PC-9 (cell line): ENCODE data around the gene MOB3A. TPM values are rescaled to one million over a fixed set of nuclear protein-coding genes. Genes with fewer than 3 reads are reported as not detected.
A peak's percentile ranks its signal among the peaks of the same experiment; 100 is the strongest.

Source experiments
- BruUV-seq: library from RNA; stranded (reverse); fragments of 400-500 nt; replicated peaks from 2 replicates; lab custom pipeline; 2021; lab: Mats Ljungman, UMichigan
- CTCF ChIA-PET: fragments of 300-600 bp; sonication (Branson Sonifier 250); formaldehyde crosslinking; loops from one replicate; lab custom pipeline; 2022; ENCODE audit warnings: antibody characterized with exemption; lab: Charles Lee
- POLR2A ChIA-PET: fragments of 300-600 bp; sonication (Branson Sonifier 250); formaldehyde crosslinking; loops from one replicate; lab custom pipeline; 2022; ENCODE audit warnings: antibody characterized with exemption; ENCODE audit not compliant: unreplicated experiment; lab: Charles Lee
- DNase-seq, 2 experiments: peaks; one replicate each; pipeline versions ENCODE4 v3.0.0 to v3.0.0-alpha.2; 2015 to 2022; ENCODE audit warnings: mixed read lengths in 1 of 2
- H2AFZ ChIP-seq: fragments of 200-600 bp; sonication (generic); 2 replicates; pipeline ENCODE4 v1.8.1; 2017; ENCODE audit warnings: antibody characterized with exemption
- H3F3A ChIP-seq: fragments of 200-600 bp; sonication (generic); 2 replicates; pipeline ENCODE4 v1.8.1; 2017; ENCODE audit warnings: antibody characterized with exemption, mild to moderate bottlenecking, low read depth; ENCODE audit not compliant: insufficient read depth
- H3K27ac ChIP-seq: fragments of 200-600 bp; sonication (generic); 2 replicates; pipeline ENCODE4 v1.6.1; 2016; ENCODE audit warnings: mixed run types
- H3K27me3 ChIP-seq: fragments of 200-600 bp; sonication (generic); 2 replicates; pipeline ENCODE4 v1.6.1; 2016; ENCODE audit warnings: low read depth, mixed run types; ENCODE audit not compliant: insufficient read depth
- H3K36me3 ChIP-seq: fragments of 200-600 bp; sonication (generic); 2 replicates; pipeline ENCODE4 v1.6.1; 2016; ENCODE audit warnings: low read depth, mixed run types
- H3K4me1 ChIP-seq: fragments of 200-600 bp; sonication (generic); replicated peaks from 2 replicates; pipeline ENCODE4 v1.6.1; 2016; ENCODE audit warnings: mixed run types; ENCODE audit not compliant: insufficient read depth
- H3K4me2 ChIP-seq: fragments of 200-600 bp; sonication (generic); 2 replicates; pipeline ENCODE4 v1.6.1; 2017; ENCODE audit warnings: mixed run types
- H3K4me3 ChIP-seq: fragments of 200-600 bp; sonication (generic); 2 replicates; pipeline ENCODE4 v1.6.1; 2016; ENCODE audit warnings: mixed run types
- H3K79me2 ChIP-seq: fragments of 200-600 bp; sonication (generic); 2 replicates; pipeline ENCODE4 v1.6.1; 2017; ENCODE audit warnings: low read depth, mixed run types
- H3K9me2 ChIP-seq: fragments of 200-600 bp; sonication (generic); 2 replicates; pipeline ENCODE4 v1.8.1; 2017; ENCODE audit warnings: mild to moderate bottlenecking; ENCODE audit not compliant: insufficient read depth
- H3K9me3 ChIP-seq: fragments of 200-600 bp; sonication (generic); 2 replicates; pipeline ENCODE4 v1.8.1; 2016; ENCODE audit warnings: low read depth; ENCODE audit not compliant: insufficient read depth
- H4K20me1 ChIP-seq: fragments of 200-600 bp; sonication (generic); 2 replicates; pipeline ENCODE4 v1.8.1; 2017; ENCODE audit not compliant: insufficient read depth
- EZH2 ChIP-seq: fragments of 200-600 bp; sonication (generic); IDR thresholded peaks from 2 replicates; pipeline ENCODE4 v1.8.0; 2017; ENCODE audit warnings: antibody characterized with exemption, low read depth
- intact Hi-C: fragments of 100-400 bp; cut with micrococcal nuclease; formaldehyde crosslinking; loops from one replicate; pipeline ENCODE4 v1.10.0; 2022; ENCODE audit not compliant: unreplicated experiment
- total RNA-seq: library from RNA; stranded (reverse); gene quantifications from 2 replicates; pipeline ENCODE4 v1.2.3, GENCODE V29; 2021
- TF ChIP-seq, protein P1 (sequence below): fragments of 200-600 bp; sonication (generic); conservative IDR thresholded peaks from 2 replicates; pipeline ENCODE4 v1.6.1; 2017; ENCODE audit warnings: mixed run types, antibody characterized with exemption, mild to moderate bottlenecking, moderate library complexity

MOB3A gene
- total RNA-seq, 1 experiment from 2014 or later: 28.9 TPM

DNA sequence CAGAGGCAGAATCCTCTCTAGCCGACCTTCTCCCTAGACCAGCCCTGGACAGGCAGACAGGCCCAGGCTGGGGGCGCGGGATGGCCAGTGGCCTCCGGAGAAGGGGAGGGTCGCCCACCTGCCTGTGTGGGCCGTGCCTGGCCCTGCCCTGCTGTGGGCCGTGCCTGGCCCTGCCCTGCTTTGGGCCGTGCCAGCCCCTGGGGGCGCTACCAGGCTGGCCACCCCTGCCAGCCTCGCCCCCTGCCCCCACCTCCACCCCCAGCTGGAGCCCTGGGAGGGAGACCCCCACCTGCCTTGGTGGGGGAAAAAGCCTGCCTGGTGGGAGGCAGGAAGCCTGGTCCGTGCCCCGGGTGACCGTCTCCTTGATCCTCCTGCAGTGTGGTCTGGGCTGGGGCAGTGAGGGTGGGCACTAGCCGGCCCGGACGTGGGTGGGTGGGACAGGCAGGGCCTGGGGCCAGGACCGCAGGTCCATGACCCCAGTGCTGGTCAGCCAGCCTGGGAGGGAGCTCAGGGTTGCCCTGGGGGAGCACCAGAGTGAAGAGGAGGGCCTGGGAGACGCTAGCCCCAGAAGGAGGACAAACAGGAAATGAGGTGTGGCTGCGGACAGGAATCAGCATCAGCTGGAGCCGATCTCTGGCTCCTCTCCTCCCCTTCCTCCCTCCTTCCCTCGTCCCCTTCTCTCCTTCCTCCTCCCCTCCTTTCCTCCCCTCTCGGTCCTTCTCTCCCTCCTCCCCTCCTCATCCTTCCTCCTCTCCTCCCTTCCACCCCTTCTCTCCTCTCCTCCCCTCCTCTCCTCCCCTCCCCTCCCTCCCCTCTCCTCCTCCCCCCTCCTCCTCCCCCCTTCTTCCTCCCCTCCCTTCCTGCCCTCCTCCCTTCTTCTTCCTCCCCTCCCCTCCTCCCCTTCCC is 39.9 kb downstream of the MOB3A start:
- TF ChIP-seq, protein P1, sequence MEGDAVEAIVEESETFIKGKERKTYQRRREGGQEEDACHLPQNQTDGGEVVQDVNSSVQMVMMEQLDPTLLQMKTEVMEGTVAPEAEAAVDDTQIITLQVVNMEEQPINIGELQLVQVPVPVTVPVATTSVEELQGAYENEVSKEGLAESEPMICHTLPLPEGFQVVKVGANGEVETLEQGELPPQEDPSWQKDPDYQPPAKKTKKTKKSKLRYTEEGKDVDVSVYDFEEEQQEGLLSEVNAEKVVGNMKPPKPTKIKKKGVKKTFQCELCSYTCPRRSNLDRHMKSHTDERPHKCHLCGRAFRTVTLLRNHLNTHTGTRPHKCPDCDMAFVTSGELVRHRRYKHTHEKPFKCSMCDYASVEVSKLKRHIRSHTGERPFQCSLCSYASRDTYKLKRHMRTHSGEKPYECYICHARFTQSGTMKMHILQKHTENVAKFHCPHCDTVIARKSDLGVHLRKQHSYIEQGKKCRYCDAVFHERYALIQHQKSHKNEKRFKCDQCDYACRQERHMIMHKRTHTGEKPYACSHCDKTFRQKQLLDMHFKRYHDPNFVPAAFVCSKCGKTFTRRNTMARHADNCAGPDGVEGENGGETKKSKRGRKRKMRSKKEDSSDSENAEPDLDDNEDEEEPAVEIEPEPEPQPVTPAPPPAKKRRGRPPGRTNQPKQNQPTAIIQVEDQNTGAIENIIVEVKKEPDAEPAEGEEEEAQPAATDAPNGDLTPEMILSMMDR: no peak
- H2AFZ ChIP-seq: no peak overlapping the region
- peak in 1 of 2 experiments; percentile 35 for DNase-seq
- peaks cover 17% of the 10 kb centered on the region; the same call in 1 of the 2 replicates for H3F3A ChIP-seq
- H3K4me3 ChIP-seq: no peak overlapping the region
- no peaks in the 10 kb centered on the region for H3K36me3 ChIP-seq
- peaks cover 37% of the 10 kb centered on the region for H3K4me1 ChIP-seq
- no peaks in the 10 kb centered on the region for H3K27me3 ChIP-seq
- peak overlapping the region; percentile 36 for H3K4me2 ChIP-seq
- intact Hi-C loops: no loop called here
- no TSS peak for BruUV-seq
- no peaks in the 10 kb centered on the region for H3K9me3 ChIP-seq
- 0 out of 2 replicates have a peak, but pooled peaks cover 6% of the 10 kb centered on the region for H3K79me2 ChIP-seq
- H3K9me2 ChIP-seq: no peaks in the 10 kb centered on the region
- ChIA-PET POLR2A (no interaction called here), CTCF (no interaction called here)
- no peaks in the 10 kb centered on the region for H4K20me1 ChIP-seq
- H3K27ac ChIP-seq: no peak overlapping the region

DNA sequence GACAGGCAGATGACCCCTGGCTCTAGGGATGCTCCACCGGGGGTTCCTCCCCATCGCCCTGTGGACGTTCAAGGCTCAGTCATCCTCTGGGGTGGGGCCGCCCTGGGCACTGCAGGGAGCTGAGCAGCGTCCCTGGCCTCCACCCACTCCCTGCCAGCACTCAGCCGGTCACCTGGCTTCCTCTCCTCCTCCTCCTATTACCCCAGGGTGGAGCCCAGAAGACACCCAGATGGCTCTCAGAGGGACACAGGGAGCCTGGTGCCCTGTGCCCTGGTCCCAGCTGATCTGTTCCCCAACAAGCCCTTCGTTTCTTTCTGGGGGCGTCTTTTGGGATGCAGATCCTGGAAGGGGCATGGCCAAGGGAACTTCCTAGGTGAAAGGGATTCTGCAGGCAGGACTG is 41.4 kb downstream of the MOB3A start:
- no peak for TF ChIP-seq EZH2
- TF ChIP-seq, protein P1: no peak
- H2AFZ ChIP-seq: no peak overlapping the region
- CTCF ChIA-PET: no interaction called here
- peak in 1 of 2 experiments; percentile 50 for DNase-seq
- H3K79me2 ChIP-seq: peaks cover 9% of the 10 kb centered on the region
- no peak overlapping the region for H3K27ac ChIP-seq
- H3K4me2 ChIP-seq: no peak overlapping the region
- no peaks in the 10 kb centered on the region for H3K9me3 ChIP-seq
- H3F3A ChIP-seq: peaks cover 7% of the 10 kb centered on the region; the same call in 1 of the 2 replicates
- peaks cover 34% of the 10 kb centered on the region for H3K4me1 ChIP-seq
- no peaks in the 10 kb centered on the region for H3K36me3 ChIP-seq
- POLR2A ChIA-PET: interaction anchor here (0.6 kb wide), 1 partner anchor 206 kb away, joined by 13 read pairs; no protein-coding TSS in a partner anchor
- no peak overlapping the region for H3K4me3 ChIP-seq
- intact Hi-C loops: no loop called here
- H4K20me1 ChIP-seq: no peaks in the 10 kb centered on the region; the same call in 1 of the 2 replicates
- no TSS peak for BruUV-seq
- H3K9me2 ChIP-seq: no peaks in the 10 kb centered on the region
- H3K27me3 ChIP-seq: no peaks in the 10 kb centered on the region

DNA sequence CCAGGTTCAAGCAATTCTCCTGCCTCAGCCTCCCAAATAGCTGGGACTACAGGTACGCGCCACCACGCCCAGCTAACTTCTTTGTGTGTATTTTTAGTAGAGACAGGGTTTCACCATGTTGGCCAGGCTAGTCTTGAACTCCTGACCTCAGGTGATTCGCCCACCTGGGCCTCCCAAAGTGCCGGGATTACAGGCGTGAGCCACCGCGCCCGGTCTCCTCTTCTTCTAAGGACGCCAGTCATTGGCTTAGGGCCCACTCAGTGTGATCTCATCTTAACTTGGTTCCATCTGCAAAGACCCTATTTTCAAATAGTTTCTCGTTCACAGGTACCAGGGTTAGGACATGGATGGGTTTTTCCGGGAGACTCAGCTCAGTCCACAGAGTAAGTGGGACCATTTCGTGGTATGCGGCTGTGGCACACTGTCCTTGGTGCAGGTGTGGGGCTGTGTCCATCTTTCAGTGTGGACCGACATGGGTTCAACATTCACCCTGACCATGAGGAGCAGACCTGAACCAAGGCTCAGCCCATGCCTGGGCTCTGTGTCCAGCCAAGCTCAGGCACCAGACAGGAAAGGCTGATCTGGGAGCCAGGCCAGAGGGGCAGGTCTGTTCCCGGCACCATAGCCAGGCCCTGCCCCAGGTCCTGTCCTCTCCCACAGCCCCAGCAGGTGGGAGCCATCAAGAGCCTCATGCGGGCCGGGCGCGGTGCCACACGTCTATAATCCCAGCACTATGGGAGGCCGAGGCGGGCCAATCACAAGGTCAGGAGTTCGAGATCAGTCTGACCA is 42.3 kb downstream of the MOB3A start:
- POLR2A ChIA-PET: interaction anchor here (0.6 kb wide), 1 partner anchor 207 kb away, joined by 13 read pairs; no protein-coding TSS in a partner anchor

More for the DNA sequence above, 42.3 kb downstream of the MOB3A start:
- H2AFZ ChIP-seq: no peak overlapping the region
- H4K20me1 ChIP-seq: peaks cover 10% of the 10 kb centered on the region
- H3F3A ChIP-seq: peaks cover 3% of the 10 kb centered on the region; the same call in 1 of the 2 replicates
- H3K9me3 ChIP-seq: no peaks in the 10 kb centered on the region
- H3K9me2 ChIP-seq: no peaks in the 10 kb centered on the region
- no TSS peak for BruUV-seq
- TF ChIP-seq, protein P1: no peak
- intact Hi-C loops: no loop called here
- no peak overlapping the region for H3K4me3 ChIP-seq
- no peaks in the 10 kb centered on the region for H3K36me3 ChIP-seq
- H3K4me1 ChIP-seq: peaks cover 27% of the 10 kb centered on the region
- H3K27ac ChIP-seq: no peak overlapping the region
- no peak for DNase-seq
- CTCF ChIA-PET: no interaction called here
- peaks cover 19% of the 10 kb centered on the region for H3K79me2 ChIP-seq
- no peak overlapping the region for H3K4me2 ChIP-seq
- H3K27me3 ChIP-seq: no peaks in the 10 kb centered on the region
